UCSD-AML1 (cell line): Measurements from ENCODE around the gene DYNC1H1.
A peak's percentile ranks its signal among the peaks of the same experiment; 100 is the strongest.

Experiments used
- DNase-seq: peaks from one replicate; lab custom pipeline; 2025; ENCODE audit not compliant: unreplicated experiment; lab: John Stamatoyannopoulos, UW

The DYNC1H1 gene

GRCh38 chr14:102034301-102034700, 69.9 kb downstream of the DYNC1H1 start:
- DNase-seq = no peak

GRCh38 chr14:102035914-102036313, 71.5 kb downstream of the DYNC1H1 start:
- no peak for DNase-seq

- DNase-seq = no peak
These were observed 73.3 kb downstream of the DYNC1H1 start for GRCh38 chr14:102037686-102038085.

- DNase-seq = no peak
These were observed 74.8 kb downstream of the DYNC1H1 start for GRCh38 chr14:102039157-102039556.

GRCh38 chr14:102040153-102040552, 75.8 kb downstream of the DYNC1H1 start:
- no peak for DNase-seq

GRCh38 chr14:102042699-102043098, 78.3 kb downstream of the DYNC1H1 start:
- DNase-seq = no peak

GRCh38 chr14:102043251-102044025, 79.1 kb downstream of the DYNC1H1 start:
- DNase-seq = no peak

GRCh38 chr14:102044566-102044965, 80.2 kb downstream of the DYNC1H1 start:
- no peak for DNase-seq

- peak; percentile 52 for DNase-seq
These were observed 82.2 kb downstream of the DYNC1H1 start for GRCh38 chr14:102046337-102047278.

- DNase-seq = no peak
These were observed 83.6 kb downstream of the DYNC1H1 start for GRCh38 chr14:102047808-102048540.

GRCh38 chr14:102049258-102050025, 85.1 kb downstream of the DYNC1H1 start:
- no peak for DNase-seq

GRCh38 chr14:102050026-102050405, 85.6 kb downstream of the DYNC1H1 start:
- DNase-seq = no peak

GRCh38 chr14:102050625-102051024, 86.3 kb downstream of the DYNC1H1 start:
- DNase-seq = no peak

GRCh38 chr14:102052522-102052921, 88.1 kb downstream of the DYNC1H1 start:
- DNase-seq = no peak

- DNase-seq = no peak
These were observed 91.0 kb downstream of the DYNC1H1 start for GRCh38 chr14:102055181-102055901.

GRCh38 chr14:102056694-102057442, 92.5 kb downstream of the DYNC1H1 start:
- DNase-seq = no peak

- DNase-seq = no peak
These were observed 93.2 kb downstream of the DYNC1H1 start for GRCh38 chr14:102057480-102058114.

GRCh38 chr14:102058146-102058545, 93.8 kb downstream of the DYNC1H1 start:
- DNase-seq = no peak

GRCh38 chr14:102058961-102059360, 94.6 kb downstream of the DYNC1H1 start:
- DNase-seq = no peak
